DMS114 treated with DMSO at 0.1 percent for 48 hours (cell line): ENCODE measurements around the gene KRTAP3-1.
"Not testable (repeated sequence)": the region's sequence is repeated elsewhere in the genome, so short reads cannot be mapped to it uniquely, and the experiment has no call there.

Experiments
- DNase-seq: peaks from one replicate; lab custom pipeline; 2025; ENCODE audit not compliant: unreplicated experiment; lab: John Stamatoyannopoulos, UW

The KRTAP3-1 gene

GRCh38 chr17:41008811-41009210 is at the start of gene KRTAP3-1:
KRTAP3-1 (minus strand) TSS chr17:41009128; CDS start chr17:41009074, 54 bp downstream.
- DNase-seq, result no peak

GRCh38 chr17:41057547-41057946 is 48.6 kb upstream of the KRTAP3-1 start:
- no peak for DNase-seq

DNA sequence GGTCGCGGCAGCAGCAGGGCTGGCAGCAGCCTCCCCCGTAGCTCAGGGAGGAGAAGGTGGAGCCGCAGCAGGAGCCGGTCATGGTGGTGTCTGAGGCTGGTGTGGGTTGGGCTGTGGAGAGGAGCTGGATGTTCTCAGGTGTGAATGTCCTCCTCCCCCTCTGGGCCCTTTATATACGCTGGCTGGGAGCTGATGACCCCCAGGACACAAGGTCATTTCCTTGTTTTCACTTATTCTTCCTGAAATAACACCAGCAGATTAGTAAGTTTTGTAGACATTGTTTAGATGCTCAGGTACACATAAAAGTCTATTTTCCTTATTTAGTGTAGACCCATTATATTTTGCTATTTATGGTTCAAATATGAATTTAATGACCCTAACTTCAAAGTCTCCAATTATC is 46.2 kb upstream of the KRTAP3-1 start, which contains the start of gene KRTAP2-2:
Gene KRTAP2-2 (minus strand): TSS at position 101 of the 400 bp plus-strand sequence. CDS start 19 bp downstream, at position 82.
- DNase-seq, result not testable (repeated sequence)

- DNase-seq, result not testable (repeated sequence)
Observed at GRCh38 chr17:41054556-41054955, 45.6 kb upstream of the KRTAP3-1 start.

DNA sequence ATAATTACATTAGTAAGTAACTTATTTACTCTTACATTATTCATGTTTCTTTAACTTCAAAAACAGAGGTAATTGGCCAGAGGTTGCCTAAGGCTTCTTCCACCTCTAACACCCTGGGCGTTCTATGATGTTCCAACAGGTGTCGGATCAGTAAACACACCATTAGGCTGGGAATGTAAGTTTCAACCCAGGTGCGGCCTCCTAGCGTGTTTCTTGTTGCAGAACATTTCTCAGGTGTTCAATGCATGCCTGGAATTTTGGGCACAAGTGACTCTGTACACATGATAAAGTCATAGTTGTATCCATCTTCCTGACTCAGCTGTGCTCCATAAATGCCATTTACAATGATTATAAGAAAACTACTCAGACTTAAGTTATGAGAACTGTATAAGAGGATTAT is 45.1 kb upstream of the KRTAP3-1 start:
- no peak for DNase-seq

DNA sequence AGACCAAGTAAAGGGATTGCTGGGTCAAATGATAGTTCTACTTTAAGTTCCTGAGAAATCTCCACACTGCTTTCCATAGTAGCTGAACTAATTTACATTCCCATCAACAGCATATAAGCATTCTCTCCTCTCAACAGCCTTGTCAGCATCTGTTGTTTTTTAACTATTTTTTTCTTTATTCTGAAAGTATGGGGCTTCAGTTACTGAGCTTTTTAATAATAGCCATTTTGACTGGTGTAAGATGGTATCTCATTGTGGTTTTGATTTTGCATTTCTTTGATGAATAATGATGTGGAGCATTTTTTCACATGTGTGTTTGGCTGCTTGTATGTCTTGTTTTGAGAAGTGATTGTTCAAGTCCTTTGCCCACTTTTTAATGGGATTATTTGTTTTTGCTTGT is 43.6 kb upstream of the KRTAP3-1 start:
- no peak for DNase-seq

DNA sequence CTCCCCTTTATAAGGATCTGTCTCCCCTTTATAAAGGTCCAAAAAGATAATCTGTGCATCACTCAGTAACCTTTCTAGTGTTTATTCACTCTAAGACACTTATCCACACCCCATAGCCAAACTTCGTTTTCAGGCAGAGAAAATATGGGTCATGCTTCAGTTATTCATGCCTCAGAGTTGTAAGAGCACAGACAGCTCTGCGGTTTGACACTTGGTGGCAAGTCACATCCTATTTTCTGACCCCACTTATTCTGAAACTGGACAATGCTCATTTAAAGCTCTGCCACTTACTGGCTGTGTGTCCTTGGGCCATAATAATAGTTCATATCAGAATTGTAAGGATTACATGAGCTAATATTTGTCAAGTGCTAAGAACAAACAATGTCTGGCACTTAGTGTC is 40.2 kb upstream of the KRTAP3-1 start:
- no peak for DNase-seq

DNA sequence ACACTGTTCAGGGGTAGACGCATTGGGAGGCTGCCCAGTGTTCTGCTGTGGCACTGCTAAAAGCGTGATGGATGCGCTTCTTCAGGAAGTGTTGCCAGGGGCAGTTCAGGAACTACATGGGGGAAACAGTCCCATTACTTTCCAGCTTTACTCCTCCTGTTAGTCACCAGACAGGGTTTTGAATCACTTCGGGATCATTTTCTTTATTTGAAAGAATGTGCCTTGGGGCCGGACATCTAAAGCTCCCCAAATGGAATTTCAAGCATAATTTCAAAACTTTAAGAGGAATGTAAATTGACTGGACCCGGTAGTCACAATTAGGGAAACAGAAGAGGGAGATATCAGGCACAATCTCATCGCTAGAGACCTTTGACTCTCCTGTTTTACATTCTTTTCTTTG is 39.5 kb upstream of the KRTAP3-1 start:
- no peak for DNase-seq

GRCh38 chr17:41046735-41047465 is 38.0 kb upstream of the KRTAP3-1 start, which contains the start of gene KRTAP2-1:
KRTAP2-1 (minus strand) TSS chr17:41047316; CDS start chr17:41047267, 49 bp downstream.
- not testable (repeated sequence) for DNase-seq

DNA sequence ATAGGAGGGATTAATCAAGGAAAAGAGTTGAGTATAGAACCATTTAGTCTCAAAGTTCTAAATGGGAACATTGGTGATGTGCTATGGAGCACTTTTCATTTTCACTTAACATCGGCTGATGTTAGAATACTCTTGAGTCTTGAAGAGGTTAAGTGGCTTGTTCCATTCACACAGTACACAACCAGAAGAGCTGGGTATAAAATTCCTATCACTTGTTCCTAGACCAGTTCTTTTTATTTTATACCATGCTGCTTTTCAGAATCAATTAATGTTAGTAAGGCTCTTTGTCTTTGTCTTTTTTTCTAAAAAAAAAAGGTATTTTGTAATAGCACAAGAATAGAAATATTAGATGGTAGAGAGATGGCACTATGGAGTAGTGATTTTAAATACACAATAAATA is 34.0 kb upstream of the KRTAP3-1 start:
- no peak for DNase-seq

DNA sequence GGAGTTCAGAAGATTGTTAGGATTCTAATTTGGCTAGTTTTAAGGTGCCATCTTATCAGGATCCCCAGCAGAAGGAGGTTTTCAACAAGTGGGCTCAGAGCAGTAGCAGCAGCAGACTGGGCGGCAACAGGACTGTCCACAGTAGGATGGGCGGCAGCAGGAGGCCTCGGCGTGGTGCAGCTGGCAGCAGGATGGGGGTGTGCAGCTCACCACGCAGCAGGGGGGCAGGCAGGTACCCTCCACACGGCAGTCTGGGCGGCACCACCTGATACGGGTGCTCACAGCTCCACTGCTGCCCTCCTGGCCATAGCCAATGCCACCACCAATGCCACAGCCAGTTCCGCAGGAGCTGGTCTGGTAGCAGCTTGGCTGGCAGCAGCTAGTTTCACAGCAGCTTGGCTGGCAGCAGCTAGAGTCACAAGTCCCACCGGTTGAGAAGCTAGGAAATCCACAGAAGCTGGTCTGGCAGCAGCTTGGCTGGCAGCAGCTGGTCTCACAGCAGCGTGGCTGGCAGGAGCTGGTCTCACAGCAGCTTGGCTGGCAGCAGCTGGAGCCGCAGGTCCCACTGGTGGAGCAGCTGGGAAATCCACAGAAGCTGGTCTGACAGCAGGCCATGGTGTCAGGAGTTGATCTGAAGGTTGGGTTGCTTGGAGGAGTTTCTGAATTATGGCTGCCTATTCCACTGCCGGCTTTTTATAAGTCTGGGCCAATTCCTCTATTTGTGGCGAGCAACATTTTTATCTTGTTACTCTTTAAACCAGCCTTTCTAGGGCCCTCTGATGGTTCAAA is 32.0 kb upstream of the KRTAP3-1 start, which contains the start of gene KRTAP1-1:
Gene KRTAP1-1 (minus strand): TSS at position 668 of the 789 bp plus-strand sequence. CDS start 53 bp downstream, at position 615.
- DNase-seq, result not testable (repeated sequence)

DNA sequence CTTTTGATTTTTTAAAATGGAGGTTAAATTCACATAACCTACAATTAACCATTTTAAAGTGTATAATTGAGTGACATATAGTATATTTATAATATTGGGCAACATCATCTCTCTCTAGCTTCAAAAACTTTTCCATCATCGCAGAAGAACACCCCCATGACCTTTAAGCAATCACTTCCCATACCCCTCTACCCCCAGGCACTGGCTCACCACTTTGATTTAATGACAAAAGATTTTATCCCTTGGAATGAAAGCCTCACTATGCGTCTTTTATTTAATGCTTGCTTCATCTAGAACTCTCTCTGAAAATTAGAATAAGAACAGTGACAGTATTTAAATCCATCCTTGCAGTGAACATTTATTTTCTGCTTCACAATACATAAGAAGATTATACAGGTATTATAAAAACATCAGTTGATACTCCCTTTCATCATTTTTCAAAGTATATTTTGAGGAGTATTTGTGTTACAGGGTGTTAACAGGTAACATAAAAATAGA is 29.0 kb upstream of the KRTAP3-1 start:
- no peak for DNase-seq

DNA sequence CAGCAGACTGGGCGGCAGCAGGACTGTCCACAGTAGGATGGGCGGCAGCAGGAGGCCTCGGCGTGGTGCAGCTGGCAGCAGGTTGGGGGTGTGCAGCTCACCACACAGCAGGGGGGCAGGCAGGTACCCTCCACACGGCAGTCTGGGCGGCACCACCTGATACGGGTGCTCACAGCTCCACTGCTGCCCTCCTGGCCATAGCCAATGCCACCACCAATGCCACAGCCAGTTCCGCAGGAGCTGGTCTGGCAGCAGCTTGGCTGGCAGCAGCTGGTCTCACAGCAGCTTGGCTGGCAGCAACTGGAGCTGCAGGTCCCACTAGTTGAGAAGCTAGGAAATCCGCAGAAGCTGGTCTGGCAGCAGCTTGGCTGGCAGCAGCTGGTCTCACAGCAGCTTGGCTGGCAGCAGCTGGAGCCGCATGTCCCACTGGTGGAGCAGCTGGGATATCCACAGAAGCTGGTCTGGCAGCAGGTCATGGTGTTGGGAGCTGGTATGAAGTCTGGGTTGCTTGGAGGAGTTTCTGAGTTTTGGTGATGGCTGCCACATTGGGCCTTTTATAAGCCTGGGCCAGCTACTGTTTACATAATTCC is 25.5 kb upstream of the KRTAP3-1 start, which contains the start of gene KRTAP1-3:
Gene KRTAP1-3 (minus strand): TSS at position 529 of the 590 bp plus-strand sequence. CDS start 53 bp downstream, at position 476.
- DNase-seq, result not testable (repeated sequence)

DNA sequence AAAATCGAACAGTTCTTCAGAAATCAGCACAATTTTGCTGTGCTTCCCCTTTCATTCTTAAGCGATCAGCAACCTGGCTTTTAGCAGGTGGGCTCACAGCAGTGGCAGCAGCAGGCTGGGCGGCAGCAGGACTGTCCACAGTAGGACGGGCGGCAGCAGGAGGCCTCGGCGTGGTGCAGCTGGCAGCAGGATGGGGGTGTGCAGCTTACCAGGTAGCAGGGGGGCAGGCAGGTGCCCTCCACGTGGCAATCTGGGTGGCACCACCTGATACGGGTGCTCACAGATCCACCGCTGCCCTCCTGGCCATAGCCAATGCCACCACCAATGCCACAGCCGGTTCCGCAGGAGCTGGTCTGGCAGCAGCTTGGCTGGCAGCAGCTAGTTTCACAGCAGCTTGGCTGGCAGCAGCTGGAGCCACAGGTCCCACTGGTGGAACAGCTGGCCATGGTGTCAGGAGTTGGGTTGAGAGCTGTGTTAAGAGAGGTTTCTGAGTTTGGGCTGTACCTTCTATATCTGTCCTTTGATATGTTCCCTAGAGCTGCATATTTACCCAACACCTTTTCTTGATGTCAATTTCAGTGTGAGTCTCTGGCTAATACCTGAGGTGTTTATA is 20.8 kb upstream of the KRTAP3-1 start, which contains the start of gene KRTAP1-4:
Gene KRTAP1-4 (minus strand): TSS at position 563 of the 613 bp plus-strand sequence. CDS start 117 bp downstream, at position 446.
- no peak for DNase-seq

DNA sequence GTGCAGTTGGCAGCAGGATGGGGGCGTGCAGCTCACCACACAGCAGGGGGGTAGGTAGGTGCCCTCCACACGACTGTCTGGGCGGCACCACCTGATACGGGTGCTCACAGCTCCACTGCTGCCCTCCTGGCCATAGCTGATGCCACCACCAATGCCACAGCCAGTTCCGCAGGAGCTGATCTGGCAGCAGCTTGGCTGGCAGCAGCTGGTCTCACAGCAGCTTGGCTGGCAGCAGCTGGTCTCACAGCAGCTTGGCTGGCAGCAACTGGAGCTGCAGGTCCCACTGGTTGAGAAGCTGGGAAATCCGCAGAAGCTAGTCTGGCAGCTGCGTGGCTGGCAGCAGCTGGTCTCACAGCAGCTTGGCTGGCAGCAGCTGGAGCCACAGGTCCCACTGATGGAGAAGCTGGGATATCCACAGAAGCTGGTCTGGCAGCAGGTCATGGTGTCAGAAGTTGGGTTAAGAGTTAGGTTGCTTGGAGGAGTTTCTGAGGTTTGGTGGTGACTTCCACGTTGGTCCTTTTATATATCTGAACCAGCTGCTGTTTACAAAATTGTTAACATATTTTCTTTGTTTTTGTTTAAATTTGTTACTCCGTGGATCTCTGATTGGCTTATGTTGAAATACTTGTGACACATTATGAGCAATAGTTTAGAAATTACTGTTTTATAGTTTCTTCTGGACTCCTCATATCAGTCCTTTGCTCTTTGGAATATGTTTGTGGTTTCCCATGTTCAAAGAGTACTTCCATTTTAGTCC is 18.0 kb upstream of the KRTAP3-1 start, which contains the start of gene KRTAP1-5:
Gene KRTAP1-5 (minus strand): TSS at position 494 of the 757 bp plus-strand sequence. CDS start 53 bp downstream, at position 441.
- no peak for DNase-seq

- no peak for DNase-seq
Observed at GRCh38 chr17:41024697-41025096, 15.8 kb upstream of the KRTAP3-1 start.

DNA sequence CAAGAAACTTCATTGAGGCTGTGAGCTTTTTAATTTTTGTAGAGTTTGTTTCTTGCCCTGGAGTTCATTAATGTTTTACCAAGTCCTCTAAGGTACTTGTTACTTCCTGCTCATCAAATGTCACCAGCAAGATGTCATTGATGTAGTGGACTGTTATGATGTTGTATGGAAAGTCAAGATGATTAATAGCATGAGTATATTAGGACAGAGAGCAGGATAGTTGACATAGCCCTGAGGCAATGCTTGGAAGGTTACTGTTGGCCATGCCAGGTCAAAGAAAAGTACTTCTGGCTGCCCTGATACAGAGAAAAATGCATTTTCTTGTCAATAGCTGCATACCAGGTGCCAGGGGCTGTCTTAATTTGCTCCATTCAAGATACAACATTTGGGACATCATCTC is 11.4 kb upstream of the KRTAP3-1 start:
- DNase-seq, result no peak

GRCh38 chr17:41019415-41019814 is 10.5 kb upstream of the KRTAP3-1 start:
- DNase-seq, result no peak

- DNase-seq, result no peak
Observed at GRCh38 chr17:41018541-41018940, 9.6 kb upstream of the KRTAP3-1 start.
